ENCODE data around the gene TTLL9. TPM values are rescaled to one million over a fixed set of nuclear protein-coding genes. Genes with fewer than 3 reads are reported as not detected.

Gene TTLL9
- total and polyA plus RNA-seq, 10 of the 15 experiments (the other 5 are each of a cell fraction or from before 2014, with no cell fraction given): 0.03 to 0.77 (median 0.11) TPM; not detected in 2

DNA sequence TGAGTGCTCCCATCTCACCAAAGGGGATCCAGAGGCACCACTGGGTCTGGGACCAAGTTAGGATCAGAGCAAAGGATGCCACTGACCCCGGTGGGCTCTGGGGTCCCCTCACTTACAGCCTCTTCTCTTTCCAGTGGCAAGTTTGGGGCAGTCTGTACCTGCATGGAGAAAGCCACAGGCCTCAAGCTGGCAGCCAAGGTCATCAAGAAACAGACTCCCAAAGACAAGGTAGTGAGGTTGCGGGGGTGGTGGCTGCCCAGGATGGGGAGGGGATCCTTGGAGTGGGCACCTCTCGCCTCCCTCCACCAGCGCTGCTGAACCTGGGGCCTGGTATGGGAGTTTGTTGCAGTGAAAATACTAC lies 46.3 kb upstream of the TTLL9 start:
- Histone ChIP-seq H3K4me3 (no peak overlapping the region), H4K20me1 (ENCODE audit: control insufficient read depth, insufficient read depth) (no peaks in the 10 kb centered on the region), H3K4me1 (ENCODE audit: control insufficient read depth, insufficient read depth, low read length) (no peaks in the 10 kb centered on the region), H3K9ac (ENCODE audit: control insufficient read depth, insufficient read depth, low read length) (no peak overlapping the region), H3K4me2 (ENCODE audit: control insufficient read depth, insufficient read depth) (no peak overlapping the region), H3K27ac (ENCODE audit: control insufficient read depth, insufficient read depth) (no peak overlapping the region), H2AFZ (ENCODE audit: control insufficient read depth, low read depth, low read length) (no peak overlapping the region), H3K9me3 (replicated peaks; ENCODE audit: control insufficient read depth, insufficient read depth, low read length) (no peaks in the 10 kb centered on the region), H3K27me3 (replicated peaks in 1 of 2; ENCODE audit: control insufficient read depth in 2 of 2, insufficient read depth in 2 of 2, low read length in 1 of 2) (no peaks in the 10 kb centered on the region), H3K36me3 (ENCODE audit: control insufficient read depth in 2 of 2, insufficient read depth in 2 of 2, low read length in 1 of 2) (no peaks in the 10 kb centered on the region), H3K79me2 (ENCODE audit: control insufficient read depth, insufficient read depth, low read length) (no peaks in the 10 kb centered on the region)
- DNase-seq (ENCODE audit: low read depth, low spot score): no peak
- ChIA-PET CTCF (interaction anchor here (0.6 to 8.8 kb wide), 14 partner anchors 9 to 830 kb away, joined by 3 to 109 read pairs (median 9); partner anchors contain the start of genes FOXS1 and PDRG1), POLR2A (interaction anchor here (1.0 kb wide), 1 partner anchor 10 kb away, joined by 3 read pairs; no protein-coding TSS in a partner anchor), RAD21 (ENCODE audit: unreplicated experiment) (interaction anchor here (0.6 to 4.1 kb wide), 5 partner anchors 22 to 189 kb away, joined by 3 to 25 read pairs (median 3); partner anchors contain the start of gene PDRG1), SMC1A (ENCODE audit: uncharacterized antibody, unreplicated experiment) (interaction anchor here (1.1 to 2.6 kb wide), 4 partner anchors 13 to 128 kb away, joined by 3 to 17 read pairs (median 4); partner anchors contain the start of gene PDRG1)
- BruUV-seq (replicated peaks): no TSS peak
- intact Hi-C loops (cut with micrococcal nuclease; ENCODE audit: unreplicated experiment) (no loop called here), in situ Hi-C loops (cut with MboI) (loop anchor here (10.0 kb wide), 1 partner anchor 831 kb away; no protein-coding TSS in a partner anchor)
- ATAC-seq: no peak
- FAIRE-seq: no peak
- no peak for TF ChIP-seq SREBF2 (IDR thresholded peaks at IDR 0.05; ENCODE audit: low read length)
- 48% methylated on average over 4 of the region's 4 CpGs for WGBS (ENCODE audit: insufficient coverage, insufficient replicate concordance, low lambda C conversion rate, missing lambda C conversion rate)

DNA sequence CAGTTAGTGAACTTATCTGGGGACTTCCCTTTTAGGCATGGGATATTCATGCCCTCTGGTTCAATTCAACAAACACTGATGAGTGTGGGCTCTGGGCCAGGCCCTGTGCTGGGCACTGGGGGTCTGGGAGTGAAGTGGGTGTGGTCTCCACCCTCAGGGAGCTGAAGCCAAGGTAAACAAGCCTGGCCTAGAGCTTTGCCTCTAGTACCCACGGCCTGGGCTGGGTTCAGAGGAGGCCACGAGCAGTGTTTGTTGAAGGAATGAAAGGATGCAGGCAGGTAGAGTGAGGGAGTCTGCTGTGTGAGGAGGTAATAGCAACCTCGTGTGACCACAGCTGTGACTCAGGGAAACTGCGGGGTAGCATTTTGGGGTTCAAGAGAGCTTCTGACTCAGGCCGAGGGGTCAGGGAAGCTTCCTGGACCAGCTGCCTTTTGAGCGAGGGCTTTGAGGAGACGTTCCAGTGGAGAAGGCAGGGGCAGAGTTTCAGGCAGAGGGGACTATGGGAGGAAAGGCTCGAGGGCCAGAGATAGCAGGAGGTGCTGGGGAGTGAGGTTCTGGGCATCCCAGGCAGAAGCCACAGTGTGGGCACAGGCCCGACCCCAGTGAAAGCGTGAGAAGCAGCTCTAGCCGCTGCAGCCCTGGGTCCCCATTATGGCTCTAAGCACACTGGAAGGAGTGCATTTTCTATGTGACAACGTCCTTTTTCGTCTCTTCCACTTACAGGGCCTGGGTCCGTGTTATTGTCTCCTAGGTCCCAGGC lies 45.7 kb upstream of the TTLL9 start:
- Histone ChIP-seq H2AFZ (ENCODE audit: control insufficient read depth, low read depth, low read length) (no peak overlapping the region), H3K27ac (ENCODE audit: control insufficient read depth, insufficient read depth) (no peak overlapping the region), H4K20me1 (ENCODE audit: control insufficient read depth, insufficient read depth) (no peaks in the 10 kb centered on the region), H3K4me2 (ENCODE audit: control insufficient read depth, insufficient read depth) (no peak overlapping the region), H3K36me3 (ENCODE audit: control insufficient read depth in 2 of 2, insufficient read depth in 2 of 2, low read length in 1 of 2) (no peaks in the 10 kb centered on the region), H3K9me3 (replicated peaks; ENCODE audit: control insufficient read depth, insufficient read depth, low read length) (no peaks in the 10 kb centered on the region), H3K27me3 (replicated peaks in 1 of 2; ENCODE audit: control insufficient read depth in 2 of 2, insufficient read depth in 2 of 2, low read length in 1 of 2) (no peaks in the 10 kb centered on the region), H3K79me2 (ENCODE audit: control insufficient read depth, insufficient read depth, low read length) (no peaks in the 10 kb centered on the region), H3K4me3 (no peak overlapping the region), H3K4me1 (ENCODE audit: control insufficient read depth, insufficient read depth, low read length) (no peaks in the 10 kb centered on the region), H3K9ac (ENCODE audit: control insufficient read depth, insufficient read depth, low read length) (no peak overlapping the region)
- intact Hi-C loops (cut with micrococcal nuclease; ENCODE audit: unreplicated experiment): no loop called here
- ATAC-seq (no peak), FAIRE-seq (no peak), DNase-seq (ENCODE audit: low read depth, low spot score) (no peak)
- no TSS peak for BruUV-seq (replicated peaks)
- 52% methylated on average over 14 of the region's 14 CpGs for WGBS (ENCODE audit: insufficient coverage, insufficient replicate concordance, low lambda C conversion rate, missing lambda C conversion rate)
- CTCF ChIA-PET: interaction anchor here (1.9 to 8.8 kb wide), 7 partner anchors 9 to 267 kb away, joined by 5 to 109 read pairs (median 17); partner anchors contain the start of gene FOXS1
- POLR2A ChIA-PET: no interaction called here
- SMC1A ChIA-PET (ENCODE audit: uncharacterized antibody, unreplicated experiment): interaction anchor here (1.1 kb wide), 1 partner anchor 28 kb away, joined by 3 read pairs; no protein-coding TSS in a partner anchor
- in situ Hi-C loops (cut with MboI): loop anchor here (10.0 kb wide), 1 partner anchor 830 kb away; no protein-coding TSS in a partner anchor
- RAD21 ChIA-PET (ENCODE audit: unreplicated experiment): interaction anchor here (0.6 to 4.1 kb wide), 4 partner anchors 22 to 188 kb away, joined by 3 to 25 read pairs (median 6); partner anchors contain the start of gene PDRG1
- TF ChIP-seq TAF1 (IDR thresholded peaks at IDR 0.05; ENCODE audit: borderline replicate concordance, low read depth, low read length) (no peak), ATF7 (IDR thresholded peaks at IDR 0.05; ENCODE audit: low read depth) (no peak), YBX1 (IDR thresholded peaks at IDR 0.05) (no peak), NR2C2 (IDR thresholded peaks at IDR 0.05; ENCODE audit: borderline replicate concordance, control insufficient read depth, insufficient read length, low read depth) (no peak), EZH2 (IDR thresholded peaks at IDR 0.05; ENCODE audit: borderline replicate concordance, control insufficient read depth, low read depth, low read length) (no peak)
- TF ChIP-seq, protein P1, sequence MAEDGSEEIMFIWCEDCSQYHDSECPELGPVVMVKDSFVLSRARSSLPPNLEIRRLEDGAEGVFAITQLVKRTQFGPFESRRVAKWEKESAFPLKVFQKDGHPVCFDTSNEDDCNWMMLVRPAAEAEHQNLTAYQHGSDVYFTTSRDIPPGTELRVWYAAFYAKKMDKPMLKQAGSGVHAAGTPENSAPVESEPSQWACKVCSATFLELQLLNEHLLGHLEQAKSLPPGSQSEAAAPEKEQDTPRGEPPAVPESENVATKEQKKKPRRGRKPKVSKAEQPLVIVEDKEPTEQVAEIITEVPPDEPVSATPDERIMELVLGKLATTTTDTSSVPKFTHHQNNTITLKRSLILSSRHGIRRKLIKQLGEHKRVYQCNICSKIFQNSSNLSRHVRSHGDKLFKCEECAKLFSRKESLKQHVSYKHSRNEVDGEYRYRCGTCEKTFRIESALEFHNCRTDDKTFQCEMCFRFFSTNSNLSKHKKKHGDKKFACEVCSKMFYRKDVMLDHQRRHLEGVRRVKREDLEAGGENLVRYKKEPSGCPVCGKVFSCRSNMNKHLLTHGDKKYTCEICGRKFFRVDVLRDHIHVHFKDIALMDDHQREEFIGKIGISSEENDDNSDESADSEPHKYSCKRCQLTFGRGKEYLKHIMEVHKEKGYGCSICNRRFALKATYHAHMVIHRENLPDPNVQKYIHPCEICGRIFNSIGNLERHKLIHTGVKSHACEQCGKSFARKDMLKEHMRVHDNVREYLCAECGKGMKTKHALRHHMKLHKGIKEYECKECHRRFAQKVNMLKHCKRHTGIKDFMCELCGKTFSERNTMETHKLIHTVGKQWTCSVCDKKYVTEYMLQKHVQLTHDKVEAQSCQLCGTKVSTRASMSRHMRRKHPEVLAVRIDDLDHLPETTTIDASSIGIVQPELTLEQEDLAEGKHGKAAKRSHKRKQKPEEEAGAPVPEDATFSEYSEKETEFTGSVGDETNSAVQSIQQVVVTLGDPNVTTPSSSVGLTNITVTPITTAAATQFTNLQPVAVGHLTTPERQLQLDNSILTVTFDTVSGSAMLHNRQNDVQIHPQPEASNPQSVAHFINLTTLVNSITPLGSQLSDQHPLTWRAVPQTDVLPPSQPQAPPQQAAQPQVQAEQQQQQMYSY (CRISPR knock-in tag; IDR thresholded peaks at IDR 0.05): no peak
- TF ChIP-seq, protein P2, sequence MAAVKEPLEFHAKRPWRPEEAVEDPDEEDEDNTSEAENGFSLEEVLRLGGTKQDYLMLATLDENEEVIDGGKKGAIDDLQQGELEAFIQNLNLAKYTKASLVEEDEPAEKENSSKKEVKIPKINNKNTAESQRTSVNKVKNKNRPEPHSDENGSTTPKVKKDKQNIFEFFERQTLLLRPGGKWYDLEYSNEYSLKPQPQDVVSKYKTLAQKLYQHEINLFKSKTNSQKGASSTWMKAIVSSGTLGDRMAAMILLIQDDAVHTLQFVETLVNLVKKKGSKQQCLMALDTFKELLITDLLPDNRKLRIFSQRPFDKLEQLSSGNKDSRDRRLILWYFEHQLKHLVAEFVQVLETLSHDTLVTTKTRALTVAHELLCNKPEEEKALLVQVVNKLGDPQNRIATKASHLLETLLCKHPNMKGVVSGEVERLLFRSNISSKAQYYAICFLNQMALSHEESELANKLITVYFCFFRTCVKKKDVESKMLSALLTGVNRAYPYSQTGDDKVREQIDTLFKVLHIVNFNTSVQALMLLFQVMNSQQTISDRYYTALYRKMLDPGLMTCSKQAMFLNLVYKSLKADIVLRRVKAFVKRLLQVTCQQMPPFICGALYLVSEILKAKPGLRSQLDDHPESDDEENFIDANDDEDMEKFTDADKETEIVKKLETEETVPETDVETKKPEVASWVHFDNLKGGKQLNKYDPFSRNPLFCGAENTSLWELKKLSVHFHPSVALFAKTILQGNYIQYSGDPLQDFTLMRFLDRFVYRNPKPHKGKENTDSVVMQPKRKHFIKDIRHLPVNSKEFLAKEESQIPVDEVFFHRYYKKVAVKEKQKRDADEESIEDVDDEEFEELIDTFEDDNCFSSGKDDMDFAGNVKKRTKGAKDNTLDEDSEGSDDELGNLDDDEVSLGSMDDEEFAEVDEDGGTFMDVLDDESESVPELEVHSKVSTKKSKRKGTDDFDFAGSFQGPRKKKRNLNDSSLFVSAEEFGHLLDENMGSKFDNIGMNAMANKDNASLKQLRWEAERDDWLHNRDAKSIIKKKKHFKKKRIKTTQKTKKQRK (IDR thresholded peaks at IDR 0.05; ENCODE audit: low read depth, low read length): no peak
